K562 (cell line): Measurements from ENCODE around the gene TEFM. TPM values are rescaled to one million over a fixed set of nuclear protein-coding genes. Genes with fewer than 3 reads are reported as not detected.

Source experiments
- ATAC-seq: fragments of 200-7000 bp; cut with Tn5 transposase; 3 replicates; pipeline ENCODE4 v1.9.1; 2020; ENCODE audit warnings: moderate library complexity
- BruUV-seq: library from RNA; stranded (reverse); fragments of 400-500 nt; replicated peaks from 2 replicates; lab custom pipeline; 2021; lab: Mats Ljungman, UMichigan
- CTCF ChIA-PET: fragments of 300-600 bp; formaldehyde crosslinking; extraction: SDS; loops from one replicate; lab custom pipeline; 2021; ENCODE audit warnings: low intra/inter-chr PET ratio; lab: Yijun Ruan, JAX
- POLR2A ChIA-PET: fragments of 300-600, 350-650 bp; sonication (Branson Sonifier 250); formaldehyde crosslinking; extraction: SDS; loops from one replicate; lab custom pipeline; 2021; ENCODE audit warnings: antibody characterized with exemption, inconsistent platforms; lab: Yijun Ruan, JAX
- DNase-seq, 4 experiments: peaks; one replicate each; pipeline versions ENCODE4 v3.0.0 to v3.0.0-alpha.2; 2011 to 2018; ENCODE audit warnings: low spot score in 3 of 4, mixed read lengths in 3 of 4; ENCODE audit errors: extremely low read depth in 1 of 4
- FAIRE-seq: peaks from 2 replicates; lab custom pipeline; 2011; peaks lifted over from hg19 to GRCh38; lab: Jason Lieb, UNC
- H2AFZ ChIP-seq: 2 replicates; pipeline ENCODE4 v1.6.0; 2011; ENCODE audit warnings: low read depth, low read length, control low read depth, inconsistent platforms
- H3K27ac ChIP-seq: fragments of 200-600 bp; 3 replicates; pipeline ENCODE4 v1.8.0; 2011; ENCODE audit warnings: low read depth, mild to moderate bottlenecking, control low read depth, inconsistent platforms, low read length, moderate library complexity, mixed read lengths; ENCODE audit errors: extremely low read depth
- H3K27me3 ChIP-seq, 2 experiments: fragments of 300-600 bp in 1 of 2; 2 replicates in 1 of 2; 3 replicates in 1 of 2; pipeline versions ENCODE4 v1.6.0 to v1.8.0; 2011; ENCODE audit warnings: inconsistent platforms in 2 of 2, low read length in 2 of 2, mild to moderate bottlenecking in 1 of 2, mixed read lengths in 1 of 2, moderate library complexity in 1 of 2; ENCODE audit not compliant: control insufficient read depth in 2 of 2, insufficient read depth in 2 of 2
- H3K36me3 ChIP-seq: fragments of 300-600 bp; 3 replicates; pipeline ENCODE4 v1.8.0; 2011; ENCODE audit warnings: mild to moderate bottlenecking, low read length, inconsistent platforms; ENCODE audit not compliant: control insufficient read depth, insufficient read depth
- H3K4me1 ChIP-seq, 2 experiments: fragments of 200-600 bp in 1 of 2; replicated peaks in 1 of 2; 2 replicates in 1 of 2; 3 replicates in 1 of 2; pipeline versions ENCODE4 v1.5.1 to v1.8.0; 2011; ENCODE audit warnings: inconsistent platforms in 2 of 2, low read length in 2 of 2, mild to moderate bottlenecking in 1 of 2, mixed read lengths in 1 of 2, moderate library complexity in 1 of 2; ENCODE audit not compliant: control insufficient read depth in 2 of 2, insufficient read depth in 2 of 2
- H3K4me2 ChIP-seq: 2 replicates; pipeline ENCODE4 v1.6.1; 2011; ENCODE audit warnings: low read length, control low read depth, inconsistent platforms, mixed read lengths; ENCODE audit not compliant: insufficient read depth
- H3K4me3 ChIP-seq: fragments of 200-600 bp; sonication (generic), shearing (Covaris generic); 2 replicates; pipeline ENCODE4 v1.5.1; 2016; ENCODE audit warnings: control low read depth, inconsistent platforms
- H3K79me2 ChIP-seq: fragments of 200-600 bp; 3 replicates; pipeline ENCODE4 v1.8.0; 2011; ENCODE audit warnings: low read length, inconsistent platforms; ENCODE audit not compliant: control insufficient read depth, insufficient read depth
- H3K9ac ChIP-seq, 2 experiments: 2 replicates each; pipeline versions ENCODE4 v1.6.0 to v1.6.1; 2011; ENCODE audit warnings: low read depth in 2 of 2, low read length in 2 of 2, control low read depth in 1 of 2, inconsistent platforms in 1 of 2, mild to moderate bottlenecking in 1 of 2, mixed read lengths in 1 of 2; ENCODE audit not compliant: insufficient read depth in 1 of 2
- H3K9me1 ChIP-seq: one replicate; pipeline ENCODE4 v1.6.0; 2011; ENCODE audit warnings: inconsistent platforms, mild to moderate bottlenecking, low read length, moderate library complexity; ENCODE audit not compliant: control insufficient read depth, insufficient read depth
- H3K9me3 ChIP-seq: replicated peaks from 2 replicates; pipeline ENCODE4 v1.5.1; 2011; ENCODE audit warnings: low read depth, low read length, inconsistent platforms; ENCODE audit not compliant: control insufficient read depth, insufficient read depth
- H4K20me1 ChIP-seq: replicated peaks from 2 replicates; pipeline ENCODE4 v1.6.1; 2011; ENCODE audit warnings: low read length, inconsistent platforms, mixed read lengths; ENCODE audit not compliant: control insufficient read depth, insufficient read depth
- EZH2 ChIP-seq: IDR thresholded peaks from 2 replicates; pipeline ENCODE4 v1.6.1; 2012; ENCODE audit warnings: low read depth, mild to moderate bottlenecking, inconsistent platforms, low read length, borderline replicate concordance
- HCFC1 ChIP-seq: IDR thresholded peaks from 2 replicates; pipeline ENCODE4 v1.6.1; 2012; ENCODE audit warnings: low read depth, low read length, improper control_type of control experiment
- ILK ChIP-seq: fragments of 450-650 bp; IDR thresholded peaks from 2 replicates; pipeline ENCODE4 v1.6.1; 2016; ENCODE audit warnings: missing genetic modification characterization, low read depth, mild to moderate bottlenecking, missing compliant biosample characterization, moderate library complexity, borderline replicate concordance
- KAT2B ChIP-seq: IDR thresholded peaks from one replicate; pipeline ENCODE4 v1.6.1; 2012; ENCODE audit warnings: low read depth, mild to moderate bottlenecking, control low read depth, inconsistent platforms, low read length, moderate library complexity
- LEF1 ChIP-seq: fragments of 450-650 bp; IDR thresholded peaks from 2 replicates; pipeline ENCODE4 v1.6.1; 2016; ENCODE audit warnings: mild to moderate bottlenecking
- MXI1 ChIP-seq: IDR thresholded peaks from 2 replicates; pipeline ENCODE4 v1.6.1; 2011; ENCODE audit warnings: low read depth, mild to moderate bottlenecking, improper control_type of control experiment, low read length
- NCOA6 ChIP-seq: fragments of 450-650 bp; IDR thresholded peaks from 2 replicates; pipeline ENCODE4 v1.6.1; 2017; ENCODE audit warnings: mild to moderate bottlenecking
- NONO ChIP-seq, 2 experiments: fragments of 200-400 bp in 1 of 2; fragments of 450-650 bp in 1 of 2; formaldehyde crosslinking in 1 of 2; IDR thresholded peaks; 2 replicates each; pipeline ENCODE4 v1.6.1; 2017; ENCODE audit warnings: low read depth in 2 of 2, mild to moderate bottlenecking in 2 of 2, moderate library complexity in 2 of 2, low read length in 1 of 2
- RNF2 ChIP-seq: sonication (generic); IDR thresholded peaks from 2 replicates; pipeline ENCODE4 v1.6.1; 2016
- TOE1 ChIP-seq, 2 experiments: fragments of 450-650 bp in 1 of 2; sonication (generic) in 1 of 2; formaldehyde crosslinking in 1 of 2; IDR thresholded peaks; 2 replicates each; pipeline versions ENCODE4 v1.7.1 to v1.8.0; 2016 to 2022; ENCODE audit warnings: borderline replicate concordance in 2 of 2, mild to moderate bottlenecking in 2 of 2, antibody characterized with exemption in 1 of 2, inconsistent platforms in 1 of 2, low read depth in 1 of 2, missing genetic modification reagents in 1 of 2, moderate library complexity in 1 of 2
- ZNF165 ChIP-seq: fragments of 250-450 bp; sonication (Bioruptor Pico); IDR thresholded peaks from 2 replicates; pipeline ENCODE4 v1.4.0; 2020; ENCODE audit warnings: borderline replicate concordance
- ZNF445 ChIP-seq: fragments of 250-450 bp; sonication (Bioruptor Pico); IDR thresholded peaks from 2 replicates; pipeline ENCODE4 v1.4.0; 2020; ENCODE audit warnings: low read depth, mild to moderate bottlenecking, moderate library complexity
- ZNF707 ChIP-seq: fragments of 250-450 bp; sonication (Bioruptor Pico); conservative IDR thresholded peaks from 2 replicates; pipeline ENCODE4 v1.8.0; 2022; ENCODE audit warnings: inconsistent platforms, mild to moderate bottlenecking, moderate library complexity
- WGBS: fragments of 100-300 bp; shearing (Covaris generic); methylation state at CpG from one replicate; pipeline ENCODE4 v1.1.6; 2016; ENCODE audit warnings: low coverage, mixed read lengths; ENCODE audit not compliant: insufficient coverage; ENCODE audit errors: missing lambda C conversion rate; 5-methylcytosine and 5-hydroxymethylcytosine counted together
- in situ Hi-C: fragments of 300-500 bp; cut with MboI; formaldehyde crosslinking; loops from 4 replicates; pipeline ENCODE4 v1.15.0; 2018; ENCODE audit warnings: inconsistent platforms, mixed read lengths
- intact Hi-C: fragments of 100-400 bp; cut with micrococcal nuclease; formaldehyde crosslinking; loops from 2 replicates; pipeline ENCODE4 v1.14.2; 2022
- polyA plus RNA-seq, 8 experiments: library from polyadenylated mRNA; depleted of rRNA in 4 of 8; stranded (reverse) in 5 of 8; unstranded in 3 of 8; fragments of >200 nt; fragmentation: Nextera tagmentation in 2 of 8; fragmentation: Illumina TruSeq in 1 of 8; extraction: Ambion mirVana in 2 of 8; extraction: Trizol in 1 of 8; gene quantifications; 2 replicates each; pipeline versions ENCODE4 v1.2.1 to v1.2.3, GENCODE V29; 2011 to 2014; ENCODE audit warnings: inconsistent platforms in 1 of 8, missing spikeins in 1 of 8
- total RNA-seq, 7 experiments: library from RNA; depleted of rRNA in 6 of 7; stranded (reverse); fragments of >200 nt in 6 of 7; fragmentation: Illumina TruSeq in 2 of 7; extraction: Trizol in 2 of 7; gene quantifications; 2 replicates each; pipeline versions ENCODE4 v1.2.1 to v1.2.3, GENCODE V29; 2011 to 2021; ENCODE audit warnings: low replicate concordance in 1 of 7
- TF ChIP-seq, protein P1 (sequence below): fragments of 450-650 bp; IDR thresholded peaks from 2 replicates; pipeline ENCODE4 v1.6.1; 2016; ENCODE audit warnings: missing biosample characterization, missing genetic modification characterization
- TF ChIP-seq, protein P2 (sequence below): fragments of 450-650 bp; IDR thresholded peaks from 2 replicates; pipeline ENCODE4 v1.6.1; 2016; ENCODE audit warnings: antibody characterized with exemption

TEFM gene
- total and polyA plus RNA-seq, 9 of the 15 experiments (the other 6 are each of a cell fraction or from before 2014, with no cell fraction given), result 12.5 to 60.3 (median 23.3) TPM

DNA sequence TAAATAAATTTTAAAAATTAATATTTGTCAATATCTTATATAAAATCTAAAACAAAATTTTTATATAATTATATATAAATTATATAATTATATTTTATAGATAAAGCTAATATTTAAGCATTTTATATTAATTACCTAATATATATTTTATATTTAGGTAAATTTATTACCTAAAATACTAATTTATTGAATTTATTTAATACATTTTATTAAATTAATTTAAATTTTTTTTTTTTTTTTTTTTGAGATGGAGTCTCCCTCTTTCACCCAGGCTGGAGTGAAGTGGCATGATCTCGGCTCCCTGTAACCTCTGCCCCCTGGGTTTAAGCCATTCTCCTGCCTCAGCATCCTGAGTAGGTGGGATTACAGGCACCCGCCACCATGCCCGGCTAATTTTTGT is 51.9 kb downstream of the TEFM start:
- Histone ChIP-seq H3K9ac (no peak overlapping the region), H3K36me3 (peaks cover 82% of the 10 kb centered on the region), H2AFZ (no peak overlapping the region), H3K79me2 (no peaks in the 10 kb centered on the region), H3K9me1 (no peaks in the 10 kb centered on the region), H3K27me3 (no peaks in the 10 kb centered on the region), H4K20me1 (no peaks in the 10 kb centered on the region), H3K27ac (no peak overlapping the region), H3K4me1 (no peaks in the 10 kb centered on the region), H3K9me3 (no peaks in the 10 kb centered on the region), H3K4me3 (no peak overlapping the region), H3K4me2 (no peak overlapping the region)
- BruUV-seq, result no TSS peak
- DNase-seq, result no peak
- ATAC-seq, result no peak
- ChIA-PET CTCF (no interaction called here), POLR2A (no interaction called here)
- intact Hi-C loops (no loop called here), in situ Hi-C loops (no loop called here)
- 85% methylated on average over 3 of the region's 3 CpGs for WGBS
- no peak for FAIRE-seq
- TF ChIP-seq LEF1 (no peak), KAT2B (no peak), TOE1 (IDR thresholded peaks at IDR 0.05; ENCODE audit: borderline replicate concordance) (no peak), TOE1 (CRISPR knock-in tag; IDR thresholded peaks at IDR 0.05; ENCODE audit: borderline replicate concordance, low read depth) (no peak), ZNF445 (CRISPR knock-in tag) (no peak), NCOA6 (no peak), EZH2 (no peak), ILK (tag) (no peak), ZNF707 (CRISPR knock-in tag) (no peak), ZNF165 (no peak), NONO (IDR thresholded peaks at IDR 0.05; ENCODE audit: low read depth in 2 of 2, low read length in 1 of 2) (no peak), HCFC1 (no peak), RNF2 (no peak), MXI1 (no peak)
- TF ChIP-seq, protein P1, sequence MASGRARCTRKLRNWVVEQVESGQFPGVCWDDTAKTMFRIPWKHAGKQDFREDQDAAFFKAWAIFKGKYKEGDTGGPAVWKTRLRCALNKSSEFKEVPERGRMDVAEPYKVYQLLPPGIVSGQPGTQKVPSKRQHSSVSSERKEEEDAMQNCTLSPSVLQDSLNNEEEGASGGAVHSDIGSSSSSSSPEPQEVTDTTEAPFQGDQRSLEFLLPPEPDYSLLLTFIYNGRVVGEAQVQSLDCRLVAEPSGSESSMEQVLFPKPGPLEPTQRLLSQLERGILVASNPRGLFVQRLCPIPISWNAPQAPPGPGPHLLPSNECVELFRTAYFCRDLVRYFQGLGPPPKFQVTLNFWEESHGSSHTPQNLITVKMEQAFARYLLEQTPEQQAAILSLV (tag), result no peak
- TF ChIP-seq, protein P2, sequence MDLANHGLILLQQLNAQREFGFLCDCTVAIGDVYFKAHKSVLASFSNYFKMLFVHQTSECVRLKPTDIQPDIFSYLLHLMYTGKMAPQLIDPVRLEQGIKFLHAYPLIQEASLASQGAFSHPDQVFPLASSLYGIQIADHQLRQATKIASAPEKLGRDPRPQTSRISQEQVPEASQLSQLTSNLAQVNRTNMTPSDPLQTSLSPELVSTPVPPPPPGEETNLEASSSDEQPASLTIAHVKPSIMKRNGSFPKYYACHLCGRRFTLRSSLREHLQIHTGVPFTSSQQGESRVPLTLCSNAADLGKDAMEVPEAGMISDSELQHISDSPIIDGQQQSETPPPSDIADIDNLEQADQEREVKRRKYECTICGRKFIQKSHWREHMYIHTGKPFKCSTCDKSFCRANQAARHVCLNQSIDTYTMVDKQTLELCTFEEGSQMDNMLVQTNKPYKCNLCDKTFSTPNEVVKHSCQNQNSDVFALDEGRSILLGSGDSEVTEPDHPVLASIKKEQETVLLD, result no peak
